Esophagus squamous epithelium (tissue), 4 donors: ENCODE measurements around the gene EPB41L2.

ENCODE experiments used
- CTCF ChIP-seq, 6 experiments: fragments of 450-650 bp in 4 of 6; fragments of 200-600 bp in 2 of 6; sonication (generic) in 2 of 6; IDR thresholded peaks; one replicate each; pipeline ENCODE4 v1.5.1; 2016 to 2019; ENCODE audit warnings: antibody characterized with exemption in 6 of 6, mild to moderate bottlenecking in 4 of 6, moderate library complexity in 4 of 6
- POLR2A ChIP-seq, 4 donors: fragments of 450-650 bp; IDR thresholded peaks; one replicate each; pipeline ENCODE4 v1.6.1; 2017; ENCODE audit warnings: antibody characterized with exemption in 4 of 4, mild to moderate bottlenecking in 4 of 4, moderate library complexity in 3 of 4

- TF ChIP-seq POLR2A (IDR thresholded peaks at IDR 0.05) (no peak), CTCF (IDR thresholded peaks at IDR 0.05) (no peak)
These were observed 125.0 kb downstream of the EPB41L2 start for GRCh38 chr6:130937942-130938604.
